Right lung (tissue), 5 donors: Measurements from ENCODE around the gene GPAM. TPM values are rescaled to one million over a fixed set of nuclear protein-coding genes. Genes with fewer than 3 reads are reported as not detected.
"Not testable (repeated sequence)": the region's sequence is repeated elsewhere in the genome, so short reads cannot be mapped to it uniquely, and the experiment has no call there.

ENCODE experiments used
- DNase-seq, 2 donors: peaks; one replicate each; pipeline ENCODE4 v3.0.0-alpha.2; 2013
- polyA plus RNA-seq, 5 donors: library from polyadenylated mRNA; unstranded; fragments of 120-200 nt; gene quantifications; one replicate each; pipeline versions ENCODE4 v1.2.1 to v1.2.3, GENCODE V29; 2013; ENCODE audit warnings: inconsistent platforms in 1 of 5, low replicate concordance in 1 of 5; ENCODE audit not compliant: insufficient read length in 5 of 5, insufficient read depth in 1 of 5

The GPAM gene
- polyA plus RNA-seq, 5 donors = 12.2 to 19.2 (median 16.9) TPM

GRCh38 chr10:112137154-112137987 lies 46.2 kb downstream of the GPAM start:
- peak; percentile 31 to 35 for DNase-seq

- no peak for DNase-seq
Observed at GRCh38 chr10:112136486-112137153, 46.9 kb downstream of the GPAM start.

- no peak for DNase-seq
Observed at GRCh38 chr10:112135604-112136003, 48.0 kb downstream of the GPAM start.

- DNase-seq = no peak
Observed at GRCh38 chr10:112132435-112132834, 51.1 kb downstream of the GPAM start.

- DNase-seq = no peak
Observed at GRCh38 chr10:112131996-112132395, 51.6 kb downstream of the GPAM start.

GRCh38 chr10:112131346-112131745 lies 52.2 kb downstream of the GPAM start:
- DNase-seq = no peak

GRCh38 chr10:112126901-112127300 lies 56.7 kb downstream of the GPAM start:
- DNase-seq = no peak

- DNase-seq = no peak
Observed at GRCh38 chr10:112126172-112126571, 57.4 kb downstream of the GPAM start.

GRCh38 chr10:112124866-112125265 lies 58.7 kb downstream of the GPAM start:
- DNase-seq = no peak

- DNase-seq = no peak
Observed at GRCh38 chr10:112122827-112123226, 60.7 kb downstream of the GPAM start.

- no peak for DNase-seq
Observed at GRCh38 chr10:112120491-112120890, 63.1 kb downstream of the GPAM start.

GRCh38 chr10:112115781-112116385 lies 67.7 kb downstream of the GPAM start:
- peak in 1 of 2 donors; percentile 9 for DNase-seq

GRCh38 chr10:112109779-112110178 lies 73.8 kb downstream of the GPAM start:
- DNase-seq = not testable (repeated sequence)

Other genes starting within 250 kb of the GPAM start
- gene TECTB, start 99.6 kb upstream of the GPAM start, polyA plus RNA-seq = not detected
- gene ACSL5, start 190.4 kb upstream of the GPAM start, polyA plus RNA-seq = 10 to 100 TPM; 13.1 to 14.6 (median 13.9) TPM